Body of pancreas (tissue), 4 donors: ENCODE results near the gene SEMA7A.

ENCODE experiments used
- CTCF ChIP-seq, 7 experiments: fragments of 450-650 bp in 4 of 7; fragments of 200-600 bp in 3 of 7; sonication (generic) in 3 of 7; IDR thresholded peaks; one replicate each; pipeline ENCODE4 v1.5.1; 2016 to 2019; ENCODE audit warnings: antibody characterized with exemption in 7 of 7
- POLR2A ChIP-seq, 3 donors: fragments of 450-650 bp; IDR thresholded peaks; one replicate each; pipeline ENCODE4 v1.6.1; 2016; ENCODE audit warnings: antibody characterized with exemption in 3 of 3, mild to moderate bottlenecking in 2 of 3

GRCh38 chr15:74434263-74435136 lies 742 bp upstream of the SEMA7A start:
- TF ChIP-seq CTCF (IDR thresholded peaks at IDR 0.05) (no peak), POLR2A (IDR thresholded peaks at IDR 0.05) (no peak)
